C4-2B (cell line): ENCODE results near the gene MTUS2.

Experiments used
- H3K27ac ChIP-seq: fragments of 450-650 bp; 2 replicates; pipeline ENCODE4 v1.5.1; 2017
- CTCF ChIP-seq: fragments of 450-650 bp; conservative IDR thresholded peaks from 2 replicates; pipeline ENCODE4 v1.5.1; 2017; ENCODE audit warnings: mild to moderate bottlenecking
- ZFX ChIP-seq: fragments of 450-650 bp; IDR thresholded peaks from 2 replicates; pipeline ENCODE4 v1.6.1; 2017

Gene MTUS2

GRCh38 chr13:29077051-29077813 lies 257.1 kb downstream of the MTUS2 start:
- H3K27ac ChIP-seq, result no peak overlapping the region
- no peak for TF ChIP-seq ZFX
- TF ChIP-seq CTCF, result no peak

GRCh38 chr13:29081036-29081435 lies 260.9 kb downstream of the MTUS2 start:
- TF ChIP-seq ZFX, result no peak
- TF ChIP-seq CTCF, result peak; percentile 32

GRCh38 chr13:29081697-29082440 lies 261.7 kb downstream of the MTUS2 start:
- H3K27ac ChIP-seq, result no peak overlapping the region
- no peak for TF ChIP-seq ZFX

More at GRCh38 chr13:29081036-29081435, 260.9 kb downstream of the MTUS2 start:
- no peak overlapping the region for H3K27ac ChIP-seq

GRCh38 chr13:29099781-29100406 lies 279.8 kb downstream of the MTUS2 start:
- no peak for TF ChIP-seq ZFX
- TF ChIP-seq CTCF, result no peak
- H3K27ac ChIP-seq, result no peak overlapping the region

GRCh38 chr13:29100758-29101157 lies 280.6 kb downstream of the MTUS2 start:
- H3K27ac ChIP-seq, result no peak overlapping the region
- TF ChIP-seq ZFX (no peak), CTCF (no peak)

- no peak overlapping the region for H3K27ac ChIP-seq
- TF ChIP-seq CTCF (no peak), ZFX (no peak)
These were observed 281.3 kb downstream of the MTUS2 start for GRCh38 chr13:29101409-29101808.

- TF ChIP-seq CTCF (no peak), ZFX (no peak)
- no peak overlapping the region for H3K27ac ChIP-seq
These were observed 281.8 kb downstream of the MTUS2 start for GRCh38 chr13:29101905-29102304.
